ENCODE results near the gene RARB.

Gene RARB

GRCh38 chr3:25473246-25473645 lies 45.2 kb downstream of the RARB start:
- DNase-seq = no peak

GRCh38 chr3:25474052-25474451 lies 46.0 kb downstream of the RARB start:
- DNase-seq = peak; percentile 34

- no peak for DNase-seq
Measured at GRCh38 chr3:25476639-25477038, 48.6 kb downstream of the RARB start.

- no peak for DNase-seq
Measured at GRCh38 chr3:25478211-25478757, 50.2 kb downstream of the RARB start.

- DNase-seq = peak; percentile 29
Measured at GRCh38 chr3:25478964-25479726, 51.1 kb downstream of the RARB start.

- DNase-seq = no peak
Measured at GRCh38 chr3:25479727-25480010, 51.6 kb downstream of the RARB start.

GRCh38 chr3:25480811-25481210 lies 52.7 kb downstream of the RARB start:
- DNase-seq = no peak

- no peak for DNase-seq
Measured at GRCh38 chr3:25481386-25481785, 53.3 kb downstream of the RARB start.

- DNase-seq = no peak
Measured at GRCh38 chr3:25483456-25483855, 55.4 kb downstream of the RARB start.

GRCh38 chr3:25485673-25486072 lies 57.6 kb downstream of the RARB start:
- no peak for DNase-seq

- no peak for DNase-seq
Measured at GRCh38 chr3:25486932-25487331, 58.9 kb downstream of the RARB start.

GRCh38 chr3:25489858-25490593 lies 62.0 kb downstream of the RARB start:
- no peak for DNase-seq

GRCh38 chr3:25493246-25493645 lies 65.2 kb downstream of the RARB start:
- DNase-seq = no peak

GRCh38 chr3:25493786-25494185 lies 65.7 kb downstream of the RARB start:
- peak; percentile 97 for DNase-seq

GRCh38 chr3:25495304-25495703 lies 67.2 kb downstream of the RARB start:
- no peak for DNase-seq

- DNase-seq = no peak
Measured at GRCh38 chr3:25495726-25496253, 67.7 kb downstream of the RARB start.

GRCh38 chr3:25497096-25497495 lies 69.0 kb downstream of the RARB start:
- DNase-seq = no peak

- no peak for DNase-seq
Measured at GRCh38 chr3:25500706-25501210, 72.7 kb downstream of the RARB start.

- no peak for DNase-seq
Measured at GRCh38 chr3:25502233-25502632, 74.2 kb downstream of the RARB start.

GRCh38 chr3:25503898-25504301 lies 75.8 kb downstream of the RARB start:
- no peak for DNase-seq

- no peak for DNase-seq
Measured at GRCh38 chr3:25505581-25505980, 77.5 kb downstream of the RARB start.

GRCh38 chr3:25507811-25508210 lies 79.7 kb downstream of the RARB start:
- DNase-seq = no peak

GRCh38 chr3:25508433-25508832 lies 80.4 kb downstream of the RARB start:
- no peak for DNase-seq

GRCh38 chr3:25508901-25509300 lies 80.8 kb downstream of the RARB start:
- DNase-seq = peak; percentile 87
